OCI-LY3 (cell line): ENCODE measurements around the gene HIVEP2.

ENCODE experiments used
- EZH2phosphoT487 ChIP-seq: fragments of 200-600 bp; shearing (Covaris generic); IDR thresholded peaks from 2 replicates; pipeline ENCODE4 v1.6.1; 2018; ENCODE audit warnings: antibody characterized with exemption, mixed run types, low read depth
- TF ChIP-seq, protein P1 (sequence below): fragments of 200-600, 300-600 bp; sonication (generic); IDR thresholded peaks from 2 replicates; pipeline ENCODE4 v1.5.1; 2014; ENCODE audit warnings: antibody characterized with exemption, low read length, low read depth

DNA sequence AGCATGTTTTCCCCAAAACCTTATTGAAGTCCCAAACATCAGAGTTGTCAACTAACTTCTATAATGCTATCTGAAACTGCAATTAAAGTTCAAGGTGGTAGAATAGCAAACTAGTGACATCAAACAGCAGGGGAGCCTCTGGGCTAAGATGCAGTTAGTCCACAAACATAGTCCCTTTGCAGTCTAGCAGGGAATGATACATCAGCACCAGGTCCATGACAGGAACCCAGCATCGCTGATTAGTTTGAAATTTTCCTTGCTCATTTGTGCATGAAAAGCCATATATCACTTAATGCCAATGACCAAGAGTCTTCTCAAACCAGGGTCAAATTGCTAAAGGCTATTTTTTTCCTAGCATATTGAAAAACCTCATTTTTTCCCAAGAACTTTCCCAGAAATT is 145.3 kb downstream of the HIVEP2 start:
- TF ChIP-seq, protein P1, sequence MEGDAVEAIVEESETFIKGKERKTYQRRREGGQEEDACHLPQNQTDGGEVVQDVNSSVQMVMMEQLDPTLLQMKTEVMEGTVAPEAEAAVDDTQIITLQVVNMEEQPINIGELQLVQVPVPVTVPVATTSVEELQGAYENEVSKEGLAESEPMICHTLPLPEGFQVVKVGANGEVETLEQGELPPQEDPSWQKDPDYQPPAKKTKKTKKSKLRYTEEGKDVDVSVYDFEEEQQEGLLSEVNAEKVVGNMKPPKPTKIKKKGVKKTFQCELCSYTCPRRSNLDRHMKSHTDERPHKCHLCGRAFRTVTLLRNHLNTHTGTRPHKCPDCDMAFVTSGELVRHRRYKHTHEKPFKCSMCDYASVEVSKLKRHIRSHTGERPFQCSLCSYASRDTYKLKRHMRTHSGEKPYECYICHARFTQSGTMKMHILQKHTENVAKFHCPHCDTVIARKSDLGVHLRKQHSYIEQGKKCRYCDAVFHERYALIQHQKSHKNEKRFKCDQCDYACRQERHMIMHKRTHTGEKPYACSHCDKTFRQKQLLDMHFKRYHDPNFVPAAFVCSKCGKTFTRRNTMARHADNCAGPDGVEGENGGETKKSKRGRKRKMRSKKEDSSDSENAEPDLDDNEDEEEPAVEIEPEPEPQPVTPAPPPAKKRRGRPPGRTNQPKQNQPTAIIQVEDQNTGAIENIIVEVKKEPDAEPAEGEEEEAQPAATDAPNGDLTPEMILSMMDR: no peak
- TF ChIP-seq EZH2phosphoT487: no peak
